ENCODE measurements around the gene SNED1.

GRCh38 chr2:240970104-240970503 lies 28.3 kb upstream of the SNED1 start:
- no peak for TF ChIP-seq POLR2A (IDR thresholded peaks at IDR 0.05; ENCODE audit: low read depth, low read length)
- TF ChIP-seq SPI1 (IDR thresholded peaks at IDR 0.05; ENCODE audit: low read depth, low read length), result no peak
- no peak for TF ChIP-seq TAF1 (IDR thresholded peaks at IDR 0.05; ENCODE audit: low read depth, low read length)
- no peak for TF ChIP-seq POU2F2 (IDR thresholded peaks at IDR 0.05; ENCODE audit: low read depth, low read length)
- TF ChIP-seq POLR2AphosphoS5 (IDR thresholded peaks at IDR 0.05; ENCODE audit: low read depth, low read length), result no peak
- TF ChIP-seq PAX5 (IDR thresholded peaks at IDR 0.05; ENCODE audit: insufficient read depth, low read length, severe bottlenecking), result no peak
